Measurements from ENCODE around the gene KLHL12. TPM values are rescaled to one million over a fixed set of nuclear protein-coding genes. Genes with fewer than 3 reads are reported as not detected.

KLHL12 gene
- 19.7 TPM for polyA plus RNA-seq (ENCODE audit: insufficient read length)

- peak; percentile 98 for DNase-seq
Measured at GRCh38 chr1:202926581-202927491, at the start of gene KLHL12. Gene KLHL12 (minus strand): TSS chr1:202927234. CDS start chr1:202925162, 2,072 bp downstream.

- no peak for DNase-seq
Measured at GRCh38 chr1:202976633-202977032, 49.6 kb upstream of the KLHL12 start.

- no peak for DNase-seq
Measured at GRCh38 chr1:202974856-202975255, 47.8 kb upstream of the KLHL12 start.

- no peak for DNase-seq
Measured at GRCh38 chr1:202972046-202972445, 45.0 kb upstream of the KLHL12 start.

- DNase-seq, result peak; percentile 23
Measured at GRCh38 chr1:202968895-202969295, 41.9 kb upstream of the KLHL12 start.

- DNase-seq, result no peak
Measured at GRCh38 chr1:202968351-202968750, 41.3 kb upstream of the KLHL12 start.

GRCh38 chr1:202967684-202968281 lies 40.7 kb upstream of the KLHL12 start:
- DNase-seq, result no peak

- DNase-seq, result peak; percentile 6
Measured at GRCh38 chr1:202966006-202966898, 39.2 kb upstream of the KLHL12 start.

- no peak for DNase-seq
Measured at GRCh38 chr1:202965422-202965821, 38.4 kb upstream of the KLHL12 start.

- peak; percentile 11 for DNase-seq
Measured at GRCh38 chr1:202964791-202965410, 37.9 kb upstream of the KLHL12 start.

- DNase-seq, result no peak
Measured at GRCh38 chr1:202961220-202961880, 34.3 kb upstream of the KLHL12 start.

- no peak for DNase-seq
Measured at GRCh38 chr1:202959276-202959620, 32.2 kb upstream of the KLHL12 start.

GRCh38 chr1:202958544-202959275 lies 31.7 kb upstream of the KLHL12 start:
- DNase-seq, result no peak

- peak; percentile 92 for DNase-seq
Measured at GRCh38 chr1:202957733-202958543, 30.9 kb upstream of the KLHL12 start, which contains the start of gene ADIPOR1. Gene ADIPOR1 (minus strand): TSS chr1:202958312. CDS start chr1:202951070, 7,242 bp downstream.

GRCh38 chr1:202956969-202957368 lies 29.9 kb upstream of the KLHL12 start:
- no peak for DNase-seq

- no peak for DNase-seq
Measured at GRCh38 chr1:202954057-202954745, 27.2 kb upstream of the KLHL12 start.

- no peak for DNase-seq
Measured at GRCh38 chr1:202953392-202953791, 26.4 kb upstream of the KLHL12 start.

- DNase-seq, result peak; percentile 45
Measured at GRCh38 chr1:202952818-202953217, 25.8 kb upstream of the KLHL12 start.

- DNase-seq, result no peak
Measured at GRCh38 chr1:202952099-202952498, 25.1 kb upstream of the KLHL12 start.
